Subcutaneous adipose tissue (tissue), 4 donors: ENCODE measurements around the gene ZBTB22. TPM values are rescaled to one million over a fixed set of nuclear protein-coding genes. Genes with fewer than 3 reads are reported as not detected.

Experiments used
- total RNA-seq, 4 donors: library from RNA; depleted of rRNA; stranded (reverse); fragments of >200 nt; gene quantifications; one replicate each; pipeline ENCODE4 v1.1.0, GENCODE V29; 2016
- TF ChIP-seq, protein P1 (sequence below): fragments of 450-650 bp; IDR thresholded peaks from one replicate; pipeline ENCODE4 v1.5.1; 2016; ENCODE audit warnings: low read depth, mild to moderate bottlenecking, control low read depth, antibody characterized with exemption, moderate library complexity

Gene ZBTB22
- total RNA-seq, 4 donors from 2014 or later: 5.9 to 16.8 (median 9.0) TPM

DNA sequence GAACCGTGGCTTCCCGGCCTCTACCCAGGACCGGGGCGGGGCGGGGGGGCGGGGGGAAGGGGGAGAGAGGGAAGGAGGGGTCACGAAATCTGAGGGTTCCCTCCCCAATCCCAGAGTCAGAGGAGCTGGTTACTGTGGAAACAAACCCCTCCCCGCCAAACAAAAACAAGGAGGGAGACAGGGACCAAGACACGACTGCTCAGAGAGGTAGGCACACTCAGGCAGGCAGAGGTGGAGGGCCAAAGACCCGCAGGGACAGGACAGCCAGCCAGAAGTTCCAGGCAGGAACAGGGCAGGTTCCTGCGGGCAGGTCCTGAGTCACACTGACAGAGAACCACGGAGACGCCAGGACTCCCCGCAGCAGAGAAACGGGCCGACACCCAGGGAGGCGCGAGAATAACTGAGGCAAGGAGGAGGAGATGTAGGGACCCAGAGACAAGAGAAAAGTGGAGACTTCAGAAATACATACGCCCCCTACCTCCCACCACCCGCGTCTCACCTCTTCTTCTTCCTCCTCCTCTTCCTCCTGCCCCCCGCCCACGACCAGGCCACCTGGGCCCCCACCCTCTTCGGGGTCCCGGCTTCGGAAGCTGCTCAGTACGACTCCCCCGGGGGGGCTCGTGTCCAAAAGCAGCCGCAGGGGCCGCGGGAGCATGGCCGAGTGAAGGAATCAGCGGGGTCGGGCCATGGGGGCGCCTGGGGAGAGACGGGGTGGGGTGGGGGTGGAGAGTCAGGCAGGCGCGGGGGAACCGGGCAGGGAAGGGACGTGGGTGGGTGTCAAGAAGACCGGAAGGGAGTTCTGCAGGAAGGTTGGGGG is 19.4 kb downstream of the ZBTB22 start:
- TF ChIP-seq, protein P1, sequence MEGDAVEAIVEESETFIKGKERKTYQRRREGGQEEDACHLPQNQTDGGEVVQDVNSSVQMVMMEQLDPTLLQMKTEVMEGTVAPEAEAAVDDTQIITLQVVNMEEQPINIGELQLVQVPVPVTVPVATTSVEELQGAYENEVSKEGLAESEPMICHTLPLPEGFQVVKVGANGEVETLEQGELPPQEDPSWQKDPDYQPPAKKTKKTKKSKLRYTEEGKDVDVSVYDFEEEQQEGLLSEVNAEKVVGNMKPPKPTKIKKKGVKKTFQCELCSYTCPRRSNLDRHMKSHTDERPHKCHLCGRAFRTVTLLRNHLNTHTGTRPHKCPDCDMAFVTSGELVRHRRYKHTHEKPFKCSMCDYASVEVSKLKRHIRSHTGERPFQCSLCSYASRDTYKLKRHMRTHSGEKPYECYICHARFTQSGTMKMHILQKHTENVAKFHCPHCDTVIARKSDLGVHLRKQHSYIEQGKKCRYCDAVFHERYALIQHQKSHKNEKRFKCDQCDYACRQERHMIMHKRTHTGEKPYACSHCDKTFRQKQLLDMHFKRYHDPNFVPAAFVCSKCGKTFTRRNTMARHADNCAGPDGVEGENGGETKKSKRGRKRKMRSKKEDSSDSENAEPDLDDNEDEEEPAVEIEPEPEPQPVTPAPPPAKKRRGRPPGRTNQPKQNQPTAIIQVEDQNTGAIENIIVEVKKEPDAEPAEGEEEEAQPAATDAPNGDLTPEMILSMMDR: no peak

DNA sequence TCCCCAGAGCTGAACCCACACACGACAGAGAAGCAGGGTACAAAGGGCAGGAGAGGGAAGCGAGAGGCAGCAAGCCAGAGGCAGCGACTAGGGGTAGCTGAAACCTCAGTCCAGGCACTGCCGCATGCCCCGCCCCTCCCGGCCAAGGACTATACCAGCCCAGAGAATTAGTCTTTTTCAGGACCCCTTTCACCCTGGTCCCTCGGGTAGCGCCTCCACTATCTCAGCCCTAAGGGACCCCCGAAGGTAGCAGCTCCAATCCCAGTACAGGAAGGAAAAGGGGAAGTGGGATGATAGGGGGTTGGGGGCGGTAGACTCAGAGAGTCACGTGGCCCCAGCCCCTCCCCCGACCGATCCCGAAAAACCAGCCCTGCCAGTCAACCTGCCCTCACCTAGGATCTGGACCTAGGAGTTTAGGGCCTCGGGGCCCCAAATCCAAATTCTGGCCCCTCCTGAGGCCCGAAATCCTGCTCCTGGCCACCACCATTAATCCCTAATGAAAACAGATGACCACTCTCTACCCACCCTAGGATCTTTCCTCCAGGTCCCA is 20.1 kb downstream of the ZBTB22 start:
- TF ChIP-seq, protein P1: no peak

DNA sequence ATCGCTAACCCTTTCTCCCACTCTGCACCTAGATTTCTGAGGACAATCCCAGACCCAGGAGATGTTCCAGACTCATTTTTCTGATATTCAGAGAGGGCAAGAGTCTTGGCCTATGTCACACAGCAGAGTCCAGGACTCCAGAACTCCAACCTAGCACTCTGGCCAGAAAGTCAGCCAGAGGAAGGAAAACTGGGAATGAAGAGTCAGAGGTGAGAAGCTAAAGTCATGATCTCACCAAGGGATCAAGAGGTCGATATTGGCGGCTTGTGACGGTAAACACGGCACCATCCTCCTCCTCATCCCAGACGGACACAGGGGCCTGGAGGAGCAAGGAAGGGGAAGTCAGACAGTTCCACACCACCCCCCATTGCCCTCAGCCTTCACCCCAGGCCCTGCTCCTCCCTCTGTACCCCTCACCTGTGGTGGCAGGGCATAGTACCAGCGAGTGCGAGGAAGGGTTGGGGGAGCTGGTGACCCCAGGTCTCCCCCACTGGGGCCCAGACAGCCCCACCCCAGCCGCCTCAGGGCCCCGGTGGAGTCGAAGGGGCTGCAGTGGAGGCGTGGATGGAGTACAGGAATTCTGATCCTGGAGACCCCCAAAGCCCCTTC is 20.6 kb downstream of the ZBTB22 start:
- TF ChIP-seq, protein P1: no peak

DNA sequence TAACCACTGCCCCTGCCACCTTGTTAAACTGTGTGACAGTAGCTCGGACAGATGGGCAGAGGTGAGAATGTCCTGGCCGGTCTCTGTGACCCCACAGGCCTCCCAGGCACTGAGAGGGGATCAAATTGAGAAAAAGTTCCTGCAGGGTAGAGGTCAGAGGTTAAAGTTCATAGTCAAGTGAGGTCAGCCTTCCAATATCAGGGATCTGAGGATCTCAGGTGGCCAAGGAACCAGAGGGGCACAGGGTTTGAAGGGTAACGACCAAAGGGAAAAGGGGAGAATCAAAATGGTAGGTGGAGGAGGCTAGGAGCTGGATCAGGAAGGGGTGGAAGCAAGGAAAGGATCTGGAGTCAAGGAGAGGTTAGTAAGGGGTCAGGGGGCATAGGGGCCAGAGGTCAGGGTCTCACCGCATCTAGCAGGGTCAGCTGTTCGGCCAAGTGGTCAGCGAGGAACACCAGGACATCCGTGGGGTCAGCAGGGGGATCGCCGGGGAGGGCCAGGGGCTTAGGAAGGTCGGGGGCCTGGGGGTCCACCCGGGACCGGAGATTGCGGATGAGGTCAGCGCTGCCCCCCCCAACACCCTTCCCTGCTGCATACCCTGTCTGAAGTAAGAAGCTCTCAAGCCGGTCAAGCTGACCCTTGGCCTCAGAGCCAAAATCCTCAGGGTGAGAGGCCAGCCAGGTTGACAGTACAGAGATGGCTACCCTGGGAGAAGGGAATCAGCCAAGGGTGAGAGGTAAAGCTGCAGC is 21.7 kb downstream of the ZBTB22 start:
- TF ChIP-seq, protein P1: no peak

DNA sequence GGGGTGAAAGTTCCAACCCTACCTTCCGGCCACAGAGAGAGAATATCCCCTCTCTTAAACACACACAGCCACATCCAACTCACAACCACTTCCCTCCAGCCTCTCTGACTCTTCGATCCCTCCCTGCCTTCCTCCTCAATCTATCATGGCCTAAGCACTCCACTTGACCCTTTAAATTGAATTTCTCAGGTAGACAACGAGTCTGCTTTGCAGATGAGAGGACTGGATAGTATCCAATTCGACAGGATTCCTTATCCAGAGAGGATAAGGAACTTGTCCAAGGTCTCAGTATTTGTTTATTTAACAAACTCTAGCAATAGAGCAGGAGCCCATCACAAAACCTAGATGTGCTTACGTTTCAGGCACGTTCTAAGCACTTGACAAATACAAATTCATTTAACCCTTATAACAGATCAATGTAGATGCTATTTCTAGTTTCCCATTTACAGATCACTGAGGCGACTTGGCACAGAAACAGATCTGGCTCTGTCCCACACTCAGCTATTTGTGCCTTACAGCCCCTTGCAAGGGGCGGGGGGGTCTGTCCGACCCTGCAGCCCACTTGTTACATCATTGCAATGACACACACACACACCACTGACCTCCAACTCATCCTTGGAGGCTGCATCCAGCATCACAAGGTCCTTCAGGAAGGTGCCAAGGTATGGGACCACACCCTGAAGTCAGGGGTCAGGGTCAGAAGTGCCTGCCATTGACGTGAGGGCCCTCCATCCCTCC is 23.3 kb downstream of the ZBTB22 start:
- TF ChIP-seq, protein P1: no peak

DNA sequence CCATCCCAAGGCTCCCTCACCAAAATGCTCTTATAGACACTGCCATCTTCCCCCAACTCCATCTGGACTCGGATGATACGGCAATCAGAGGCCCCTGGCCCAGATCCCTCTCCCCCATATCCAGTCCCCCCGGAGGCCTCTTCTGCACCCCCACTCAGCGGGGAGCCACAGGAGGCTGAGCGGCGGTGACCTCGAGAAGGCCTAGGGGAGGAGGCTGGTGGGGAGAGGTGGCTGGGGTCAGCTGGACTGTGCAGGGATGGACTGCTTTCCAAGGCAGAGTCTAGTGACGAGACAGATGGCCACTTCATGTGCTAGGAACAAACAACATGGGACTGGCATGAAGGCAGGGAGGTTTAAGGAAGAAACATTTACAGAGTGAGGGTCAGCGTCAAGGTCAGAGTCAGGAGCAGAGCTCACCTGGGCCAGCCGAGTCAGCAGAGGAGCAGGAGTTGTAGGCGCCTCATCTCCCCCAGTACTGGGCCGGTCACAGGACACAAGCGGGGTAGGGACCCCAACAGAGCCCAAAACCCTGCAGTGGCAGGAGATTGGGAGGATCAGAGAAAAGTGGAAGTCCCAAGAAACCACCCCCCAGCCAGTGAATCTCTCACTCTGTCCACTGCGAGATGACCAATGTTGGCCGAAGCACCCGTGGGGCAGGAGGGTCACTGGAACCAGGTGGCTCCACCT is 24.4 kb downstream of the ZBTB22 start:
- TF ChIP-seq, protein P1: no peak
